Body of pancreas (tissue), 4 donors: ENCODE results near the gene PHF13.

ENCODE experiments used
- CTCF ChIP-seq, 7 experiments: fragments of 450-650 bp in 4 of 7; fragments of 200-600 bp in 3 of 7; sonication (generic) in 3 of 7; IDR thresholded peaks; one replicate each; pipeline ENCODE4 v1.5.1; 2016 to 2019; ENCODE audit warnings: antibody characterized with exemption in 7 of 7
- POLR2A ChIP-seq, 3 donors: fragments of 450-650 bp; IDR thresholded peaks; one replicate each; pipeline ENCODE4 v1.6.1; 2016; ENCODE audit warnings: antibody characterized with exemption in 3 of 3, mild to moderate bottlenecking in 2 of 3

GRCh38 chr1:6645018-6645417 is 31.5 kb downstream of the PHF13 start:
- TF ChIP-seq POLR2A (IDR thresholded peaks at IDR 0.05) (no peak), CTCF (IDR thresholded peaks at IDR 0.05) (no peak)
